ENCODE measurements around the gene QSOX2.

QSOX2 gene

GRCh38 chr9:136255896-136256890 is 10.6 kb upstream of the QSOX2 start:
- no peak overlapping the region for H3K4me3 ChIP-seq (ENCODE audit: low read length)
- no peak for DNase-seq (ENCODE audit: low read depth, low spot score)
- H3K27ac ChIP-seq (ENCODE audit: low read length) = no peak overlapping the region
- no peaks in the 10 kb centered on the region for H3K9me3 ChIP-seq (ENCODE audit: control insufficient read depth, insufficient read depth, low read length)
- H3K36me3 ChIP-seq (ENCODE audit: control insufficient read depth, insufficient read depth, low read length) = no peaks in the 10 kb centered on the region; the same call in 1 of the 2 replicates
- no peaks in the 10 kb centered on the region for H3K4me1 ChIP-seq (ENCODE audit: control insufficient read depth, insufficient read depth, low read length)
- no CpG with 5 or more reads among the region's 28 CpGs for WGBS (ENCODE audit: insufficient coverage, insufficient read length)
- no peaks in the 10 kb centered on the region for H3K27me3 ChIP-seq (ENCODE audit: control insufficient read depth, insufficient read depth, low read length)

DNA sequence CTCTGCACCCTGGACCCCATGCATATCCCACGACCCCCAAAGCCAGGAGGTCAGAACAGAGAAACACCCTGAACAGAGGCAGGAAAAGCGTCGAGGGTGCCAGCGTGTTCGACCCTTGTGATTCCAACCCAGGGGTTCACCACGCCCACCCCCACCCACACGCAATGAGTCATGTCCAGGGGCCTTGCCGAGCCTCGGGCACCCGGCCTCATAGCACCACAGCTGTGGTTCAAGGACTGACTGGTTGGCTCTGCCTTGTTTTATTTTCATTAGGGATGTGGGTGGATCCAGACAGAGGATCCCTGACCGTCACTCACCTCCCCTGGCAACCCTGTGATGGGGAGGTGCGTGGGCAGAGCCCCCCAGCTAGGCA is 9.5 kb upstream of the QSOX2 start:
- DNase-seq (ENCODE audit: low read depth, low spot score) = no peak
- Histone ChIP-seq H3K27me3 (ENCODE audit: control insufficient read depth, insufficient read depth, low read length) (no peaks in the 10 kb centered on the region), H3K27ac (ENCODE audit: low read length) (no peak overlapping the region)

DNA sequence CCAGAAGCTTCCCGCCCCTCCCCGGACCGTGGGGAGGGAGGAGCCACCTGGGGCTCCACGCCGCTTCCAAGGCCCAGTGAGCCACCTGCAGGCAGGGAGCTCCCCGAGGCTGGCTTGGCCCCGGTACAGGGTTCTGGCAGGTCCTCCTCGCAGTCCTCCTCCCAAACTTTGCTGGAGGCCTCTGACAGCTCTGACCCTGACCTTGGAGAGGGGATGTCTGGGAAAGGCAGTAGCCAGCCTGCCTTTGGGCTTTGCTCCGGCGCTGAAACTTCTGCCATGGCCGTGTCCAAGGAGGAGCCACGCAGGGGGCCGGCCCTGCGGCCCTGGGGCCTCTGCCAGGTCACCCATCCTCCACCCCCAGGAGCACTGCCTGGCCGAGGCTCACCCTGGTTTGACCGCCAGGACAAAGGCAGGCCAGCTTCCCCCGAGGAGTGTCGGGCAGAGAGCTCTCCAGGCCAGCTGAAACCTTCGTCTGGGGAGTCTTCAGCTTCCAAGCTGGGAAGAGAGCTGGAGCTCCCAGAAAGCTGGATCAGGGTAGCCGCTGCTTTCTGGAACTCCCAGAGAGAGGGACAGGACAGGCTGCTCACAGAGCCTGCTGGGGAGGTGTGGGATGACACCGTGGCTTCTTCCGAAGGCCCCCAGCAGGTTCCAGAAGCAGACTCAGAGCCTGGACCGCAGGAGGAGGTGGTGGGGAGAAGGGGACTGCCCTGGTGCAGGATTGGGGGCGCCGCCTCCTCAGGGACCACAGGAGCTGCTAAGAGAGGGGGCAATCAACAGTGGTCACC is 9.0 kb upstream of the QSOX2 start:
- Histone ChIP-seq H3K27me3 (ENCODE audit: control insufficient read depth, insufficient read depth, low read length) (no peaks in the 10 kb centered on the region), H3K9me3 (ENCODE audit: control insufficient read depth, insufficient read depth, low read length) (no peaks in the 10 kb centered on the region), H3K36me3 (ENCODE audit: control insufficient read depth, insufficient read depth, low read length) (no peaks in the 10 kb centered on the region; the same call in 1 of the 2 replicates), H3K27ac (ENCODE audit: low read length) (no peak overlapping the region), H3K4me3 (ENCODE audit: low read length) (no peak overlapping the region), H3K4me1 (ENCODE audit: control insufficient read depth, insufficient read depth, low read length) (no peaks in the 10 kb centered on the region)
- DNase-seq (ENCODE audit: low read depth, low spot score) = no peak
- no CpG with 5 or more reads among the region's 25 CpGs for WGBS (ENCODE audit: insufficient coverage, insufficient read length)

More for the DNA sequence above, 9.5 kb upstream of the QSOX2 start:
- no peak overlapping the region for H3K4me3 ChIP-seq (ENCODE audit: low read length)
- H3K36me3 ChIP-seq (ENCODE audit: control insufficient read depth, insufficient read depth, low read length) = no peaks in the 10 kb centered on the region; the same call in 1 of the 2 replicates
- WGBS (ENCODE audit: insufficient coverage, insufficient read length) = no CpG with 5 or more reads among the region's 12 CpGs
- no peaks in the 10 kb centered on the region for H3K9me3 ChIP-seq (ENCODE audit: control insufficient read depth, insufficient read depth, low read length)
- no peaks in the 10 kb centered on the region for H3K4me1 ChIP-seq (ENCODE audit: control insufficient read depth, insufficient read depth, low read length)

- Histone ChIP-seq H3K27ac (ENCODE audit: low read length) (no peak overlapping the region), H3K4me1 (ENCODE audit: control insufficient read depth, insufficient read depth, low read length) (no peaks in the 10 kb centered on the region), H3K27me3 (ENCODE audit: control insufficient read depth, insufficient read depth, low read length) (no peaks in the 10 kb centered on the region), H3K9me3 (ENCODE audit: control insufficient read depth, insufficient read depth, low read length) (no peaks in the 10 kb centered on the region), H3K4me3 (ENCODE audit: low read length) (no peak overlapping the region), H3K36me3 (ENCODE audit: control insufficient read depth, insufficient read depth, low read length) (no peaks in the 10 kb centered on the region; the same call in 1 of the 2 replicates)
- WGBS (ENCODE audit: insufficient coverage, insufficient read length) = no CpG with 5 or more reads among the region's 32 CpGs
- DNase-seq (ENCODE audit: low read depth, low spot score) = no peak
Measured at GRCh38 chr9:136253246-136254130, 7.9 kb upstream of the QSOX2 start.

- Histone ChIP-seq H3K27ac (ENCODE audit: low read length) (no peak overlapping the region), H3K4me1 (ENCODE audit: control insufficient read depth, insufficient read depth, low read length) (peaks cover 3% of the 10 kb centered on the region), H3K9me3 (ENCODE audit: control insufficient read depth, insufficient read depth, low read length) (no peaks in the 10 kb centered on the region), H3K4me3 (ENCODE audit: low read length) (no peak overlapping the region), H3K27me3 (ENCODE audit: control insufficient read depth, insufficient read depth, low read length) (no peaks in the 10 kb centered on the region), H3K36me3 (ENCODE audit: control insufficient read depth, insufficient read depth, low read length) (no peaks in the 10 kb centered on the region)
- WGBS (ENCODE audit: insufficient coverage, insufficient read length) = no CpG with 5 or more reads among the region's 10 CpGs
- no peak for DNase-seq (ENCODE audit: low read depth, low spot score)
Measured at GRCh38 chr9:136252846-136253245, 7.2 kb upstream of the QSOX2 start.

GRCh38 chr9:136252281-136252680 is 6.7 kb upstream of the QSOX2 start:
- H3K27me3 ChIP-seq (ENCODE audit: control insufficient read depth, insufficient read depth, low read length) = no peaks in the 10 kb centered on the region
- H3K9me3 ChIP-seq (ENCODE audit: control insufficient read depth, insufficient read depth, low read length) = no peaks in the 10 kb centered on the region
- no peaks in the 10 kb centered on the region for H3K36me3 ChIP-seq (ENCODE audit: control insufficient read depth, insufficient read depth, low read length)
- H3K4me1 ChIP-seq (ENCODE audit: control insufficient read depth, insufficient read depth, low read length) = peaks cover 8% of the 10 kb centered on the region
- H3K4me3 ChIP-seq (ENCODE audit: low read length) = no peak overlapping the region
- WGBS (ENCODE audit: insufficient coverage, insufficient read length) = no CpG with 5 or more reads among the region's 29 CpGs
- DNase-seq (ENCODE audit: low read depth, low spot score) = no peak
- no peak overlapping the region for H3K27ac ChIP-seq (ENCODE audit: low read length)

DNA sequence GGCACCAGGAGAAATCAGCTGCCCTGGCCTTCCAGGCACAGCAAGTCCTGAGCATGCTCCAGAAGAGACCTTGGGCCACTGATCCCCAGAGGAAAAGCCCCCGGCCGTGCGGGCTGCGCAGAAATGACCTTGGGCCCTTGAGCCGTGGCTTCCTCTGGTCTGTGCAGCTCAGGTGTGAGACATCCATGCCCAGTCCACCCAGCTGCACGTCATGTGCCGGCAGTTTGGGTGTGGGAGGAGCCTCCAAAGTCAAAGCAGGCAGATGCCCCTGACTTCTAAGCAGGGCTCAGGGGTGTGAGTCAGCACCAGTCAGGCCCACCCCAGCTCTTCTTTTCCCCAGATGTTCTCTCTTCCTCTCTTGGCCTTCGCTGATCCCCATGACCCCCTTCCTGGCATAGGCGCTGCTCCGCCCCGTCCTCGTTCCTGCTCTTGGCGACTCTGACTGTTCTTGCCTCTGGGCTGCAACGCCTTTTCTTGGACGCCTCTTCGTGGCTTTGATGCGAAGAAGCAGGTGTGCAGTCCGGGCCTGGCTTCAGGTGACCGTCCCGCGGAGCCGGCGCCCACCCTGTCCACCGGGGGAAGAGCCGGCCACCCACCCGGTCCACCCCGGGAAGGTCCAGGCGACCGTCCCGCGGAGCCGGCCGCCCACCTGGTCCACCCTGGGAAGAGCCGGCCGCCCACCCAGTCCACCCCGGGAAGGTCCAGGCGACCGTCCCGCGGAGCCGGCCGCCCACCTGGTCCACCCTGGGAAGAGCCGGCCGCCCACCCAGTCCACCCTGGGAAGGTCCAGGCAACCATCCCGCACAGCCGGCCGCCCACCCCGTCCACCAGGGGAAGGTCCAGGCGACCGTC is 5.9 kb upstream of the QSOX2 start:
- no peaks in the 10 kb centered on the region for H3K36me3 ChIP-seq (ENCODE audit: control insufficient read depth, insufficient read depth, low read length)
- no peak overlapping the region for H3K27ac ChIP-seq (ENCODE audit: low read length)
- no peak overlapping the region for H3K4me3 ChIP-seq (ENCODE audit: low read length)
- no CpG with 5 or more reads among the region's 50 CpGs for WGBS (ENCODE audit: insufficient coverage, insufficient read length)
- no peaks in the 10 kb centered on the region for H3K27me3 ChIP-seq (ENCODE audit: control insufficient read depth, insufficient read depth, low read length)
- H3K4me1 ChIP-seq (ENCODE audit: control insufficient read depth, insufficient read depth, low read length) = peaks cover 10% of the 10 kb centered on the region
- DNase-seq (ENCODE audit: low read depth, low spot score) = no peak
- H3K9me3 ChIP-seq (ENCODE audit: control insufficient read depth, insufficient read depth, low read length) = no peaks in the 10 kb centered on the region

DNA sequence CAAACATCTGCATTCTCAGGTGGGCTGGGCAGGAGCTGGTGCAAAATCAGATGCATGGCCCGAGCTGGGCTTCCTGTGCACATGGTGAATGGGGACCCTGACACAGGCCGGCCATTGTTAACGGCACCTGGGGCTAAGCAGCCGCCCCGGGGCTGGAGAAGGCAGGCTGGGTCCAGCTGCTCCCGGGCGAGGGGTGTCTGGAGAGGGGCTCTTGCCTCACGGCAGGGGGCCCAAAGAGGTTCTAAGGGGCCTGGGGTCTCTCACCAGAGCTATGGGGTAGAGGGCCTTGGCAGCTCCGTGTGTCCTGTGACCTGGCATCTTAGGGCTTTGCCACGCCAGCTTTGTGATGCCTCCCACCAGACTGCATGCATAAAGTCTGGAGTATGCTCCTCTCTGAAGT is 5.1 kb upstream of the QSOX2 start:
- DNase-seq (ENCODE audit: low read depth, low spot score) = no peak
- no peaks in the 10 kb centered on the region for H3K27me3 ChIP-seq (ENCODE audit: control insufficient read depth, insufficient read depth, low read length)
- H3K4me3 ChIP-seq (ENCODE audit: low read length) = no peak overlapping the region
- peaks cover 10% of the 10 kb centered on the region for H3K4me1 ChIP-seq (ENCODE audit: control insufficient read depth, insufficient read depth, low read length)
- no CpG with 5 or more reads among the region's 10 CpGs for WGBS (ENCODE audit: insufficient coverage, insufficient read length)
- no peak overlapping the region for H3K27ac ChIP-seq (ENCODE audit: low read length)
- no peaks in the 10 kb centered on the region for H3K9me3 ChIP-seq (ENCODE audit: control insufficient read depth, insufficient read depth, low read length)
- no peaks in the 10 kb centered on the region for H3K36me3 ChIP-seq (ENCODE audit: control insufficient read depth, insufficient read depth, low read length)

DNA sequence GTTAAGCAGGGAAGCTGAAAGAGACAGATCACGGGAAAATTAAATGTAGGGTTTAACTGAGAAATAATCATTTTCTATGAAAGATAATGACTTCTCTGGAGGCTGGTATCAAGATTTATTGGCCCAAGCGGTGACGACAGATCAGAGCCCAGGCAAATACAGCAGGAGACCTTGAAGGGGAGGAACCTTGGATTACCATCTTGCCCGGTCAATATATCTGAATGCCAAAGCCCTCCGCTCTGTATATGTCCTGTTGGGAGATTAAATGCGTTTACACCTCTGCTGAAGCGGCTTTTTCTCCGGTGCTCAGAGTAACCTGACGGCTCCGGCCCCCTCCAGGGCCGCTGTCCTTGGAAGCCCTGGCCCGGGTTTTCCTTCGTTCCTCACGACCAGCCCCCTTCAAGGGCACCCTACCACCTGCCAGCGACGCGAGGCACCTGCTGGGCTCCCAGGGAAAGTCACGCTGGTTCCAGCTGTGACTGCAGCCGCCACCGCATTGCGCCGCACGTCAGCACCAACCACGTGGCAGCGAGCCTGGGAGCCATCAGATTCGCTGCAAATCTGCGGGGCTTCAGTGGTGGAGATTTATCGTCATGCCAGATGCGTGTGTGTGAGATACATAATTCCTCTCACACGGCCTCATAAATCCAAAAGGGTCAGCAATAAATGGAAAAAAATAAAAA is 4.4 kb upstream of the QSOX2 start:
- H3K9me3 ChIP-seq (ENCODE audit: control insufficient read depth, insufficient read depth, low read length) = no peaks in the 10 kb centered on the region
- DNase-seq (ENCODE audit: low read depth, low spot score) = no peak
- no peaks in the 10 kb centered on the region for H3K27me3 ChIP-seq (ENCODE audit: control insufficient read depth, insufficient read depth, low read length)
- no peaks in the 10 kb centered on the region for H3K36me3 ChIP-seq (ENCODE audit: control insufficient read depth, insufficient read depth, low read length)
- H3K27ac ChIP-seq (ENCODE audit: low read length) = no peak overlapping the region
- WGBS (ENCODE audit: insufficient coverage, insufficient read length) = no CpG with 5 or more reads among the region's 30 CpGs
- H3K4me3 ChIP-seq (ENCODE audit: low read length) = no peak overlapping the region
- H3K4me1 ChIP-seq (ENCODE audit: control insufficient read depth, insufficient read depth, low read length) = peaks cover 10% of the 10 kb centered on the region
